HCT116 (cell line): ENCODE measurements around the gene ISOC2. TPM values are rescaled to one million over a fixed set of nuclear protein-coding genes. Genes with fewer than 3 reads are reported as not detected.

Experiments used
- ATAC-seq: fragments of 200-7000 bp; cut with Tn5 transposase; 2 replicates; pipeline ENCODE4 v1.9.1; 2020; ENCODE audit warnings: mild to moderate bottlenecking, moderate library complexity
- BruUV-seq: library from RNA; stranded (reverse); fragments of 400-500 nt; replicated peaks from 2 replicates; lab custom pipeline; 2021; lab: Mats Ljungman, UMichigan
- CTCF ChIA-PET: fragments of 300-600 bp; sonication (Branson Sonifier 250); formaldehyde crosslinking; loops from one replicate; lab custom pipeline; 2021; ENCODE audit warnings: antibody characterized with exemption; lab: Charles Lee
- POLR2A ChIA-PET: fragments of 300-600, 350-600 bp; sonication (Branson Sonifier 250); formaldehyde crosslinking; loops from one replicate; lab custom pipeline; 2021; ENCODE audit warnings: antibody characterized with exemption; lab: Charles Lee
- RAD21 ChIA-PET, 2 experiments: fragments of 300-600 bp; sonication (Branson Sonifier 250); formaldehyde crosslinking; loops; one replicate each; lab custom pipeline; 2023; ENCODE audit warnings: low total read pairs in 2 of 2; ENCODE audit not compliant: uncharacterized antibody in 2 of 2, unreplicated experiment in 2 of 2, low non-redundant PET in 1 of 2; lab: Charles Lee
- DNase-seq: peaks from one replicate; pipeline ENCODE4 v3.0.0-alpha.2; 2010; ENCODE audit warnings: low read depth, low spot score
- H2AFZ ChIP-seq: fragments of 200-600 bp; shearing (Covaris generic), sonication (generic); 2 replicates; pipeline ENCODE4 v1.6.1; 2017; ENCODE audit warnings: low read depth, mixed run types, mixed read lengths, antibody characterized with exemption, low read length; ENCODE audit not compliant: poor library complexity, severe bottlenecking
- H3K27ac ChIP-seq: 2 replicates; pipeline ENCODE4 v1.5.1; 2012; ENCODE audit warnings: low read depth, low read length
- H3K27me3 ChIP-seq: fragments of 200-600 bp; sonication (generic); 2 replicates; pipeline ENCODE4 v1.6.1; 2016; ENCODE audit warnings: mixed run types, low read length, mixed read lengths; ENCODE audit not compliant: insufficient read depth
- H3K36me3 ChIP-seq, 2 experiments: fragments of 200-500 bp in 1 of 2; fragments of 200-600 bp in 1 of 2; sonication (Bioruptor generic) in 1 of 2; sonication (generic) in 1 of 2; 2 replicates each; pipeline versions ENCODE4 v1.5.1 to v1.6.1; 2014 to 2016; ENCODE audit warnings: low read length in 2 of 2, inconsistent platforms in 1 of 2, mixed read lengths in 1 of 2, mixed run types in 1 of 2; ENCODE audit not compliant: insufficient read depth in 2 of 2, control insufficient read depth in 1 of 2
- H3K4me1 ChIP-seq, 2 experiments: fragments of 200-600 bp in 1 of 2; sonication (generic) in 1 of 2; 2 replicates each; pipeline versions ENCODE4 v1.5.1 to v1.6.1; 2012 to 2017; ENCODE audit warnings: low read length in 2 of 2, inconsistent platforms in 1 of 2, mild to moderate bottlenecking in 1 of 2, mixed read lengths in 1 of 2, mixed run types in 1 of 2, moderate library complexity in 1 of 2; ENCODE audit not compliant: insufficient read depth in 2 of 2, control insufficient read depth in 1 of 2
- H3K4me2 ChIP-seq: fragments of 200-600 bp; sonication (generic); 2 replicates; pipeline ENCODE4 v1.6.1; 2017; ENCODE audit warnings: mixed run types, low read length, mixed read lengths
- H3K4me3 ChIP-seq, 2 experiments: fragments of 200-600 bp in 1 of 2; sonication (generic) in 1 of 2; replicated peaks in 1 of 2; 2 replicates each; pipeline ENCODE4 v1.5.1; 2011 to 2016; ENCODE audit warnings: low read length in 2 of 2, control low read depth in 1 of 2, low read depth in 1 of 2, mild to moderate bottlenecking in 1 of 2, mixed read lengths in 1 of 2, mixed run types in 1 of 2
- H3K79me2 ChIP-seq: fragments of 200-600 bp; sonication (generic); 2 replicates; pipeline ENCODE4 v1.6.1; 2017; ENCODE audit warnings: mild to moderate bottlenecking, mixed run types, low read length, moderate library complexity, mixed read lengths; ENCODE audit not compliant: insufficient read depth
- H3K9ac ChIP-seq: fragments of 200-600 bp; sonication (generic); 2 replicates; pipeline ENCODE4 v1.6.1; 2016; ENCODE audit warnings: low read length, mixed read lengths
- H3K9me2 ChIP-seq: fragments of 200-600 bp; sonication (generic), shearing (Covaris generic); 2 replicates; pipeline ENCODE4 v1.6.1; 2017; ENCODE audit warnings: mixed run types, mild to moderate bottlenecking, moderate library complexity; ENCODE audit not compliant: insufficient read depth
- H3K9me3 ChIP-seq, 2 experiments: fragments of 200-500 bp in 1 of 2; fragments of 200-600 bp in 1 of 2; sonication (Bioruptor generic) in 1 of 2; sonication (generic) in 1 of 2; 2 replicates each; pipeline ENCODE4 v1.6.1; 2014 to 2017; ENCODE audit warnings: low read length in 2 of 2, mixed read lengths in 2 of 2, inconsistent platforms in 1 of 2, low read depth in 1 of 2, mild to moderate bottlenecking in 1 of 2, mixed run types in 1 of 2, moderate library complexity in 1 of 2; ENCODE audit not compliant: control insufficient read depth in 1 of 2, insufficient read depth in 1 of 2
- H4K20me1 ChIP-seq: fragments of 200-600 bp; sonication (generic), shearing (Covaris generic); 2 replicates; pipeline ENCODE4 v1.6.1; 2017; ENCODE audit warnings: mixed run types, mild to moderate bottlenecking, moderate library complexity; ENCODE audit not compliant: insufficient read depth
- CEBPB ChIP-seq: IDR thresholded peaks from 2 replicates; pipeline ENCODE4 v1.6.1; 2012; ENCODE audit warnings: low read depth
- CTCF ChIP-seq, 3 experiments: fragments of 200-600 bp in 1 of 3; sonication (generic) in 1 of 3; IDR thresholded peaks in 2 of 3; conservative IDR thresholded peaks in 1 of 3; 2 replicates each; pipeline ENCODE4 v1.5.1; 2012 to 2017; ENCODE audit warnings: low read depth in 2 of 3, low read length in 2 of 3, antibody characterized with exemption in 1 of 3, borderline replicate concordance in 1 of 3, control low read depth in 1 of 3, mild to moderate bottlenecking in 1 of 3, mixed read lengths in 1 of 3, mixed run types in 1 of 3, moderate library complexity in 1 of 3; ENCODE audit not compliant: insufficient read depth in 1 of 3
- JUND ChIP-seq: IDR thresholded peaks from 2 replicates; pipeline ENCODE4 v1.6.1; 2012
- MAX ChIP-seq: IDR thresholded peaks from 2 replicates; pipeline ENCODE4 v1.6.1; 2012
- SIN3A ChIP-seq: IDR thresholded peaks from 2 replicates; pipeline ENCODE4 v1.6.1; 2012; ENCODE audit warnings: low read depth
- SRF ChIP-seq: IDR thresholded peaks from 2 replicates; pipeline ENCODE4 v1.6.1; 2012; ENCODE audit warnings: low read depth
- intact Hi-C: fragments of 100-400 bp; cut with micrococcal nuclease; formaldehyde crosslinking; loops from 2 replicates; pipeline ENCODE4 v1.10.0; 2022
- total RNA-seq: library from RNA; stranded (reverse); gene quantifications from one replicate; pipeline ENCODE4 v1.2.1, GENCODE V29; 2021; ENCODE audit not compliant: unreplicated experiment

The ISOC2 gene
- total RNA-seq, 1 experiment from 2014 or later: 56.8 TPM

- Histone ChIP-seq H3K4me3 (no peak overlapping the region), H3K36me3 (no peaks in the 10 kb centered on the region), H3K9me3 (no peaks in the 10 kb centered on the region), H3K9ac (no peak overlapping the region), H3K4me1 (peaks cover 0 to 17% of the 10 kb centered on the region in 2 experiments; a peak in 2 of 4 replicates), H3K4me2 (no peak overlapping the region), H2AFZ (no peak overlapping the region), H3K79me2 (no peaks in the 10 kb centered on the region), H4K20me1 (no peaks in the 10 kb centered on the region), H3K9me2 (no peaks in the 10 kb centered on the region), H3K27me3 (no peaks in the 10 kb centered on the region), H3K27ac (no peak overlapping the region)
- CTCF ChIA-PET: no interaction called here
- intact Hi-C loops: no loop called here
- RAD21 ChIA-PET: no interaction called here
- POLR2A ChIA-PET: interaction anchor here (1.2 kb wide), 1 partner anchor 8 kb away, joined by 4 read pairs; the partner anchor contains the start of gene NAT14
- no peak for ATAC-seq
- no peak for DNase-seq
- no TSS peak for BruUV-seq
- TF ChIP-seq CEBPB (no peak), SIN3A (no peak), JUND (no peak), CTCF (IDR thresholded peaks at IDR 0.05 in 2 of 3, conservative IDR thresholded peaks at IDR 0.05 in 1 of 3; ENCODE audit: borderline replicate concordance in 1 of 3, insufficient read depth in 1 of 3, low read depth in 2 of 3, low read length in 2 of 3) (no peak)
Observed at GRCh38 chr19:55492362-55492944, 31.0 kb upstream of the ISOC2 start.

GRCh38 chr19:55491546-55492360, 30.3 kb upstream of the ISOC2 start:
- ChIA-PET POLR2A (no interaction called here), RAD21 (no interaction called here), CTCF (no interaction called here)
- no peak for ATAC-seq
- BruUV-seq: no TSS peak
- DNase-seq: no peak
- TF ChIP-seq SIN3A: no peak
- no peak for TF ChIP-seq MAX
- TF ChIP-seq SRF: no peak
- H2AFZ ChIP-seq: no peak overlapping the region
- no peak overlapping the region for H3K4me3 ChIP-seq
- no peaks in the 10 kb centered on the region for H3K79me2 ChIP-seq
- H3K4me2 ChIP-seq: no peak overlapping the region
- no peaks in the 10 kb centered on the region for H3K36me3 ChIP-seq
- H3K9me2 ChIP-seq: no peaks in the 10 kb centered on the region
- no peaks in the 10 kb centered on the region for H3K27me3 ChIP-seq
- peaks cover 0 to 23% of the 10 kb centered on the region in 2 experiments; a peak in 2 of 4 replicates for H3K4me1 ChIP-seq
- H3K9me3 ChIP-seq: no peaks in the 10 kb centered on the region
- H3K9ac ChIP-seq: no peak overlapping the region
- intact Hi-C loops: no loop called here
- H4K20me1 ChIP-seq: no peaks in the 10 kb centered on the region
- no peak overlapping the region for H3K27ac ChIP-seq
